GM21723 (cell line): ENCODE results near the gene EFCAB11.

Experiments used
- ATAC-seq: cut with Tn5 transposase; IDR thresholded peaks from one replicate; pipeline ENCODE4 v1.9.1; 2021; ENCODE audit warnings: mild to moderate bottlenecking, moderate library complexity; ENCODE audit not compliant: unreplicated experiment

The EFCAB11 gene

DNA sequence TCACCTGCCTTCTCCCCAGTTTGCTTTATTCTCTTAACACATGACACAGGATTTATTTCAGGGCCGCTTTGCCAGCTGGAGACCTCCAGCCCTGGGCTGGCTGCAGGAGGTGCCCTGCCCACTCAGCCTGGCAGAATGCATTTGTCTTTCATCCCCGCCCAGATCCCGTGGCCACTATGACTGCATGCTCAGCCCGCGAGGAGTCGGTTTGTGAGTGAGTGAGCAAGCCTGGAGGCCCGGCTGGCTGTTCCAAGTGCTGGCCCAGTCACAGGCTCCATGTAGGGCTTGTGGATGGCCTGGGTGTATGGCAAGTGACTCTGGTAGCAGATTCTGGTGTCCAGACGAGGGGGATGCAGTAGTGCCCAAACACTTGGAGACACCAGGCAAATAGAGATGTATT is 3.3 kb upstream of the EFCAB11 start:
- no peak for ATAC-seq

- no peak for ATAC-seq
Measured at GRCh38 chr14:89957376-89957775, 2.8 kb upstream of the EFCAB11 start.

- no peak for ATAC-seq
Measured at GRCh38 chr14:89956661-89957009, 2.1 kb upstream of the EFCAB11 start.

- peak; percentile 68 for ATAC-seq
Measured at GRCh38 chr14:89955745-89956660, 1.5 kb upstream of the EFCAB11 start, which contains the start of gene TDP1. Gene TDP1 (plus strand): TSS chr14:89955927. CDS start chr14:89963115, 7,188 bp downstream.

GRCh38 chr14:89955022-89955744 is 653 bp upstream of the EFCAB11 start:
- ATAC-seq, result peak; percentile 24

DNA sequence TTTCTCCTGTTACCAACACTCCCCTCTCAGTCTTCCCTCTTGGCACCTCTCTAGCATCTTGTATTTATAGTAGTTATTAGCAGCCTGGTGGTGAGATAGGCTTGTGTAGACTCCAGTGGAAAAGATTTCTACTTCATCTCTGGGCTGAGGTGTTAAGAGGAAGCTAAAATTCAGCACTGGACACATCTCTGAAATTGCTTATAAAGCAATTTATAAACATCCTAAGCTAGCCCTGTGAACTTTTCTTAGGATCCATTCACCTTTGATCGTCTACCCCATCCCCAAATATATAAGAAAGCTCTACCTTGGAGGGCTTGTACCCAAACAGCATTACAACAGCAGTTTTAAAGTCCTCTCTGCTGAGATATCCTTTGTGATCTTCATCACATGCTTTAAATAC is 928 bp downstream of the EFCAB11 start:
- ATAC-seq, result no peak

DNA sequence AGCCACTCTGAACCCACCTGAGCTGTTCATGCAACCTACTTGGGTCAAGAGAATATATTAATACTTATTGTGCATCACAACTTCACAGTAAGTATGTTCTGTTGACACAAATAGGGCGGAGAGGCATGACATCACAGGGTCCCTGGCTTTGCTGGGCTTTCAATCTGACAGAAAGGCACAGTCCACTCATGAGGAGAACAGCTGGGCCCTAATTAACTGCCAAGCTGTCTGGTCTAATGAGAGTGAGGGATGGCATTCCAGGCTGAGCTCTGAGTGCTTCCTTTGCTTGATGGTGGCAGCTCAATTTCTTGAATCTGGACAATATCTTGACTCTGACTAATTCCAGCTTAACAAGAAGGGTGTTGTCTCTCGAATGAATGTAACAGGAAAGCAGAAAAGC is 2.0 kb downstream of the EFCAB11 start:
- ATAC-seq, result no peak

DNA sequence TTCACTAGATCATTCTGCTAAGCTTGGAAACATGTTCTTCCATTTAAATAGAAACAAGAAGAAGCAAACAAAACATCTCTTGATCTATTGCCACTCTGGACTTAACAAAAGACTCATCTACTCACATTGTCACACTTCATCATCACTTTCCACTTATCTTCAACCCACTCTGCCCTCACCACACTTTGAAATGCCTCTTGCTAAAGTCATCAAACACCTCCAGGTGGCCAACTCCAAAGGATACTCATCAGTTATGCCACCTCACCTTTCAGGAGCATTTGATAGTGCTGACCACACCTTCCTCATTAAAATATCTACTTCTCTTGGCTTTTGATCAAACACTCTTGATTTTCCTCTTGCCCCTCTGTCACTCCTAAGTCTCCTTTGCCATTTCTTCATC is 7.2 kb downstream of the EFCAB11 start:
- ATAC-seq, result no peak

- ATAC-seq, result no peak
Measured at GRCh38 chr14:89941830-89942377, 12.6 kb downstream of the EFCAB11 start.

DNA sequence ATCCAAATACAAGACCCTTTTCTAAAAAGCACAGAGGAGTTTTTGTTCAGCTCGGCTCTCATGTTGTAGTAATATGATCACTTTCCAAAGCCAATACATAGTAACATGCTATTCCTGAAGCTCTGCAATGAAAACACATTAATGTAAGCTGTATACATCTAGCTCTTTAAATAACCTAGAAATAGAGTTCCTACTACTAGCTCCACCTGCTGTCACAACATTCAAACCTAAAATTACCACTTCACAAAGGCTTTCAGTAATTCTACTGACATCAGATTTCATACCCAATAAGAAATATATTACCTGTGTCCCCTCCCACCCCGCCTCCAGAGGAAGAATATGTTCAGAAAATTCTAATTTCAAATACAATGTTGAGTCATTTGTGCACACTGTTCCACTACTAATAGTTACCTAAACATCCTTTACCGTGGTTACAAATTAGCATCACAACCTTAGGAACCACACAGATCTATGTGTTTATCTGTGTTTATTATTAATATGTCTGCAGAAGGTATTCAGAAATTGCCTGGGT is 17.8 kb downstream of the EFCAB11 start:
- ATAC-seq, result no peak

GRCh38 chr14:89933002-89933401 is 21.5 kb downstream of the EFCAB11 start:
- ATAC-seq, result no peak

DNA sequence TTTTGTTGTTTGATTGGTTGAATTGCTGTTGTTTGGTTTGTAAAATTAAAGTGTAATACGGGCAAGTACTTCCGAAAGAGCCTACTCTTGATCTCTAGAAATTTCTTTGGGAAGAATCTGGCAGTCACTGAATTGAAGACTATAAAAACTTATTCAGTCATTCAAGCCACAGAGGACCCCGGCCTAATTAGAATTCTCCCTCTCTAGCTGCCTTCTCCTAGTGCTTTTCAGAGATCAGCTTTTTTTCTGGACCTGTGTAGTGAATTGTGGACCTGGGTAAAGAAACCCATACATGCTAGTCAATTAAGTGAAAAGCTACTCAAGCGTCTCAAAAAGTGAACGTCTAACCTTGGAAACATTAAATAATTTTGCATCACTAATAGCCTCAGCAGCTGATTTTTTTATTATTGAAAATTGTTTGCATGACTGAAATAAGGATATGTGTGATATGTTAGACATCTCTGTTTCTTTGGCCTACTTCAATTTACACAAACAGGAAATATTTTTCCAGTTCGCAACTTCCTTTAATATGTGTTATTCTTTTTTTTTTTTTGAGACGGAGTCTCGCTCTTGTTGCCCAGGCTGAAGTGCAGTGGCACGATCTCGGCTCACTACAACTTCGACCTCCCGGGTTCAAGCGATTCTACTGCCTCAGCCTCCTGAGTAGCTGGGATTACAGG is 27.2 kb downstream of the EFCAB11 start:
- ATAC-seq, result no peak

DNA sequence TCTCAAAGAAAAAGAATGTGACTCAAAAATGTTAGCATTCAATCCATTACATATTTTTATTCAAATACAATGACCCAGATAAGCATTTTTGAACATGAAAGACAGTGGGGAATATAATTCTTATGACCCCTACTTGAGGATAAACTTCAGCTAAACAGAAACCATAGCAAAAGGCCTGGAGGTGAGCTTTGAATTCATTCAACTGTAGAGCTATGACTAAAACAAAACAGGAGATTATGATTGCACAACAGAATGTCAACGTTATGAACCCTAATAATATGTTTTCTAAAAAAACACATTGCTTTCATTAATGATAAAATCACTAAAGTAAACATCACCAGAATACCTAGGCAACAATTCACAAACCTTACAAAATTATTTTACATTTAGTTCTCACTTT is 27.8 kb downstream of the EFCAB11 start:
- ATAC-seq, result no peak

DNA sequence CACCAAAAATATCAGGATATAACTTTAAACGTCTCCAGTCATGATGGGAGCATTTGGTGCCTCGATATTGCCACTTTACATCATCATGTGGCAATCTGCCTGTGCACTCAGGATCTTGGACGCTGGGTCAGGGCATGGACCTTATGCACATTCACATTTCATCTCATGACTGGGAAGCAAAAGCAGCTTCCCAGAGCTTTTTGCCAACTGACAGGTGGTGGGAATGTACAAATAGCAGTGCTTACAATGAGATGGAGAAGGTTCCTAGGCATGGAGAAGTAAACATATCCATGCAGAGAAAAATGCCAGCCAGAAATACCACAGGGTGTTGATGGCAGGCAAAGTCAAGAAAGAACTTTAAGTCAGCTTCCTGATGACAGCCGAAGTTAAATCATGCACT is 30.3 kb downstream of the EFCAB11 start:
- ATAC-seq, result no peak

DNA sequence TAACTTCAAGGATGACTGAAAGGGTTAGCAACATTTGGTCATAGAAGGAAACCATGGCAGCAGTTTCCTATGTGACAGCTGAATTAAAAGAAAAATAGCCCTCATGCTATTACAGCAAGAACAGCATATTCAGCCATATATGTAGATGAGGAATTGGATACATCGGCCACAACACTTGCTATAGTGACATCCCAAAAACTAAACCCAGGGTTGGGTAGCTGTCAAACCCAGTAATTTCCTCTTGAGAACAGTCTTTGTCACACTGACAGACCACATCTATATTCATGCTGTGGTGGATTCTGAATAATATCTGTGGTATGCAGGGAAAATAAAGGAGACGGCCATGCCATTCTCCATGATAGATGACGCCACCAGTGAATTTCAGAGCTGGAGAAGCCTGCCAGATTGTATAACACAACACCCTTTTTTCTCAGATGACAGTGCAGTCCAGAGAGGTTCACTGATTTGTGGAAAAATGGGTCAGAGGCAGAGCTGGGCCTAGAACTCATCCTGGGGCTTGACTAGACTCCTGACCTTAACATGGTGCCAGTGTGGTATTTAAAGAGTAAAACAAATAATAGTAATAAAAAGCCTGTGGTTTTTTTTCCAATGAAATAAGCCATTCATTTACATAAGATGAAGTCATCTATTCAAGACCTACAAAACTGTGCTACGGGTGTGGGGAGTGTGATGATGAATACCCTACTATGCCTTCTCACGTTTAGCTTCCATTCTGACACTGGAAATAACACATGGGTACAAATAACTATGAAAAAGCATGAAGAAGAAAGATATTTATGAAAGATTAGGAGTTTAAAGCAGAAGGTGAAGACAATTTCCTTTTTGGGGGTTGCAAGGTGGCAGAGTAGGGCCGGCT is 32.3 kb downstream of the EFCAB11 start:
- no peak for ATAC-seq

GRCh38 chr14:89921346-89921745 is 33.2 kb downstream of the EFCAB11 start:
- no peak for ATAC-seq

DNA sequence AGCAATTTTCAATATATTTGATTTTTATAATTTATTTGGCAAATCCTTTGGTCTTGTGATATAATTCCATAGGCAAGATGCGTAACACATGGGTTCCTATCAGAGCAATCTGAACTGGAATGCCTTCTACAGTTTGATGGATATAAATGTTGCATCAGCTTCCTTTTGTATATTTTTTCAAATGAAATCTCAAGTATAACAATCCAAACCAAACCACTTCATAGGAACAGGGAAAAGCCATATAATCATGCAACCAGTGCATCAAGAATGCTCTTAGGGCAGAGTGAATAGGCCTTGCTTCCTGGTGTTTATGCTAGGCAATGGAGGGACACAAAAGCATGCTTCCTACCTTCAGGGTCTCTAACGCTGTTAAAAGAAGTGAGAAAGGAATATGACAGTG is 34.5 kb downstream of the EFCAB11 start:
- no peak for ATAC-seq

DNA sequence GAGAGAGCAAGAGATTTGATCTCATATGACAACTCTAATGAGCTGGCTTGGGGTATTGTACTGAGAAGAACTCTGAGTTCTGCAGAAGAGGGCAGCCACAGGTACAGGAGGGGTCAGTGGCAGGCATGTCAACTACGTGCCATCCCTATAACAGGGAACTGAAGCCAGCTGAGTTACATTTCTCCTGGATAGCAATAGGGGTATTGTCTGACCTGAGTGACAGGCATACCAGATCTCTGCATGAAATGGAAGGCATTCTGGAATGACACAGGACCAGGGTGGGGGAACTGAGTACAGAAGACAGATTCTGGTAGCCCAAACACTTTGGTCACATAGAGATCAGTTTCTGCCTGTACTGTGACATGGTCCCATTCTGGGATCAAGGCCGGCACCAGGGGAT is 35.8 kb downstream of the EFCAB11 start:
- no peak for ATAC-seq

- ATAC-seq, result peak; percentile 60
Measured at GRCh38 chr14:89915114-89915878, 39.2 kb downstream of the EFCAB11 start.
